ENCODE measurements around the gene HSPA9.

- TF ChIP-seq CTCF (conservative IDR thresholded peaks at IDR 0.05; ENCODE audit: low read length) (no peak), EZH2phosphoT487 (IDR thresholded peaks at IDR 0.05; ENCODE audit: borderline replicate concordance, low read depth, low read length) (no peak)
Observed at GRCh38 chr5:138517437-138517836, 57.8 kb downstream of the HSPA9 start.

All from OCI-LY7 (cell line).